Fibroblast of mammary gland (primary cell): ENCODE measurements around the gene UBE2G1.

ENCODE experiments used
- DNase-seq: peaks from one replicate; pipeline ENCODE4 v3.0.0-alpha.2; 2010; ENCODE audit warnings: low read depth
- H3K4me3 ChIP-seq: 2 replicates; pipeline ENCODE4 v1.5.1; 2011; ENCODE audit warnings: low read depth, mild to moderate bottlenecking, low read length, moderate library complexity; ENCODE audit not compliant: control insufficient read depth
- CTCF ChIP-seq: conservative IDR thresholded peaks from 2 replicates; pipeline ENCODE4 v1.5.1; 2011; ENCODE audit warnings: low read depth, low read length, inconsistent platforms; ENCODE audit not compliant: control insufficient read depth, insufficient read depth

UBE2G1 gene

GRCh38 chr17:4276514-4276913 is 90.0 kb downstream of the UBE2G1 start:
- TF ChIP-seq CTCF, result no peak
- H3K4me3 ChIP-seq, result no peak overlapping the region
- DNase-seq, result peak; percentile 43

- H3K4me3 ChIP-seq, result no peak overlapping the region
- TF ChIP-seq CTCF, result no peak
- no peak for DNase-seq
Measured at GRCh38 chr17:4272972-4273368, 93.5 kb downstream of the UBE2G1 start.

- DNase-seq, result no peak
- TF ChIP-seq CTCF, result no peak
- H3K4me3 ChIP-seq, result no peak overlapping the region
Measured at GRCh38 chr17:4272213-4272971, 94.1 kb downstream of the UBE2G1 start.

GRCh38 chr17:4270736-4271135 is 95.7 kb downstream of the UBE2G1 start:
- H3K4me3 ChIP-seq, result no peak overlapping the region
- no peak for TF ChIP-seq CTCF
- no peak for DNase-seq

- no peak for DNase-seq
- no peak overlapping the region for H3K4me3 ChIP-seq
- TF ChIP-seq CTCF, result no peak
Measured at GRCh38 chr17:4269915-4270314, 96.6 kb downstream of the UBE2G1 start.

- H3K4me3 ChIP-seq, result no peak overlapping the region
- no peak for TF ChIP-seq CTCF
- no peak for DNase-seq
Measured at GRCh38 chr17:4267402-4267801, 99.1 kb downstream of the UBE2G1 start.
